ENCODE data around the gene ECI1.
"Not testable (repeated sequence)": the region's sequence is repeated elsewhere in the genome, so short reads cannot be mapped to it uniquely, and the experiment has no call there.

ECI1 gene

GRCh38 chr16:2267913-2268666, 16.7 kb upstream of the ECI1 start, which contains the start of gene RNPS1:
TSS of gene RNPS1 (minus strand) at chr16:2268126. CDS start at chr16:2264643, 3,483 bp downstream.
- Histone ChIP-seq H3K27ac (peak within 1 kb of the TSS; percentile 91), H3K36me3 (ENCODE audit: insufficient read depth, low read length) (peaks cover 35% of the 10 kb centered on the region), H3K4me3 (peak within 1 kb of the TSS; percentile 94), H3K9me3 (ENCODE audit: low read depth, low read length) (no peaks in the 10 kb centered on the region), H3K9ac (ENCODE audit: insufficient read length) (peak within 1 kb of the TSS; percentile 97)
- no peak for TF ChIP-seq EZH2 (IDR thresholded peaks at IDR 0.05)
- peak; percentile 93 for TF ChIP-seq POLR2AphosphoS5 (IDR thresholded peaks at IDR 0.05; ENCODE audit: borderline replicate concordance, low read depth, low read length)
- peak; percentile 8 for TF ChIP-seq FOXP2 (optimal IDR thresholded peaks at IDR 0.05; ENCODE audit: control extremely low read depth, extremely low read length, insufficient read depth)
- peak; percentile 62 for DNase-seq (ENCODE audit: low read depth, low spot score)

GRCh38 chr16:2267505-2267912, 16.1 kb upstream of the ECI1 start:
- H3K9me3 ChIP-seq (ENCODE audit: low read depth, low read length); DNase-seq (ENCODE audit: low read depth, low spot score): not testable (repeated sequence)
- Histone ChIP-seq H3K4me3 (peak overlapping the region; percentile 94), H3K9ac (ENCODE audit: insufficient read length) (peak overlapping the region; percentile 97), H3K27ac (peak overlapping the region; percentile 91), H3K36me3 (ENCODE audit: insufficient read depth, low read length) (peaks cover 40% of the 10 kb centered on the region)

GRCh38 chr16:2266887-2267286, 15.5 kb upstream of the ECI1 start:
- H3K27ac ChIP-seq, result 0 out of 2 replicates have a peak overlapping the region, but pooled peaks have one; percentile 13
- peak overlapping the region; percentile 97 for H3K9ac ChIP-seq (ENCODE audit: insufficient read length)
- peaks cover 47% of the 10 kb centered on the region for H3K36me3 ChIP-seq (ENCODE audit: insufficient read depth, low read length)
- peak overlapping the region; percentile 94 for H3K4me3 ChIP-seq
- H3K9me3 ChIP-seq (ENCODE audit: low read depth, low read length); DNase-seq (ENCODE audit: low read depth, low spot score): not testable (repeated sequence)

- not testable (repeated sequence) for H3K27ac ChIP-seq; H3K9me3 ChIP-seq (ENCODE audit: low read depth, low read length); DNase-seq (ENCODE audit: low read depth, low spot score); H3K9ac ChIP-seq (ENCODE audit: insufficient read length); H3K4me3 ChIP-seq
- peaks cover 85% of the 10 kb centered on the region for H3K36me3 ChIP-seq (ENCODE audit: insufficient read depth, low read length)
Measured at GRCh38 chr16:2263026-2263425, 11.6 kb upstream of the ECI1 start.

GRCh38 chr16:2260250-2260649, 8.9 kb upstream of the ECI1 start:
- no peaks in the 10 kb centered on the region for H3K9me3 ChIP-seq (ENCODE audit: low read depth, low read length)
- DNase-seq (ENCODE audit: low read depth, low spot score), result no peak
- no peak overlapping the region for H3K9ac ChIP-seq (ENCODE audit: insufficient read length)
- TF ChIP-seq POLR2AphosphoS5 (IDR thresholded peaks at IDR 0.05; ENCODE audit: borderline replicate concordance, low read depth, low read length) (no peak), FOXP2 (optimal IDR thresholded peaks at IDR 0.05; ENCODE audit: control extremely low read depth, extremely low read length, insufficient read depth) (no peak), EZH2 (IDR thresholded peaks at IDR 0.05) (no peak)
- H3K4me3 ChIP-seq, result no peak overlapping the region
- H3K27ac ChIP-seq, result no peak overlapping the region
- peaks cover 99% of the 10 kb centered on the region for H3K36me3 ChIP-seq (ENCODE audit: insufficient read depth, low read length)

- H3K4me3 ChIP-seq; DNase-seq (ENCODE audit: low read depth, low spot score); H3K9me3 ChIP-seq (ENCODE audit: low read depth, low read length); H3K9ac ChIP-seq (ENCODE audit: insufficient read length); H3K27ac ChIP-seq: not testable (repeated sequence)
- H3K36me3 ChIP-seq (ENCODE audit: insufficient read depth, low read length), result peaks cover 100% of the 10 kb centered on the region
Measured at GRCh38 chr16:2258530-2258929, 7.1 kb upstream of the ECI1 start.

GRCh38 chr16:2257726-2258125, 6.3 kb upstream of the ECI1 start:
- H3K27ac ChIP-seq, result 0 out of 2 replicates have a peak overlapping the region, but pooled peaks have one; percentile 25
- no peak for DNase-seq (ENCODE audit: low read depth, low spot score)
- no peaks in the 10 kb centered on the region for H3K9me3 ChIP-seq (ENCODE audit: low read depth, low read length)
- no peak overlapping the region for H3K4me3 ChIP-seq
- H3K36me3 ChIP-seq (ENCODE audit: insufficient read depth, low read length), result peaks cover 100% of the 10 kb centered on the region
- no peak overlapping the region for H3K9ac ChIP-seq (ENCODE audit: insufficient read length)
- TF ChIP-seq FOXP2 (optimal IDR thresholded peaks at IDR 0.05; ENCODE audit: control extremely low read depth, extremely low read length, insufficient read depth) (no peak), EZH2 (IDR thresholded peaks at IDR 0.05) (no peak), POLR2AphosphoS5 (IDR thresholded peaks at IDR 0.05; ENCODE audit: borderline replicate concordance, low read depth, low read length) (no peak)

- Histone ChIP-seq H3K36me3 (ENCODE audit: insufficient read depth, low read length) (peaks cover 100% of the 10 kb centered on the region), H3K4me3 (no peak overlapping the region), H3K9me3 (ENCODE audit: low read depth, low read length) (no peaks in the 10 kb centered on the region), H3K9ac (ENCODE audit: insufficient read length) (no peak overlapping the region), H3K27ac (no peak overlapping the region)
- no peak for TF ChIP-seq FOXP2 (optimal IDR thresholded peaks at IDR 0.05; ENCODE audit: control extremely low read depth, extremely low read length, insufficient read depth)
- no peak for TF ChIP-seq EZH2 (IDR thresholded peaks at IDR 0.05)
- no peak for TF ChIP-seq POLR2AphosphoS5 (IDR thresholded peaks at IDR 0.05; ENCODE audit: borderline replicate concordance, low read depth, low read length)
- DNase-seq (ENCODE audit: low read depth, low spot score), result no peak
Measured at GRCh38 chr16:2256531-2257140, 5.2 kb upstream of the ECI1 start.

- Histone ChIP-seq H3K4me3 (no peak overlapping the region), H3K9me3 (ENCODE audit: low read depth, low read length) (no peaks in the 10 kb centered on the region), H3K36me3 (ENCODE audit: insufficient read depth, low read length) (peaks cover 78% of the 10 kb centered on the region), H3K9ac (ENCODE audit: insufficient read length) (no peak overlapping the region), H3K27ac (no peak overlapping the region)
- no peak for DNase-seq (ENCODE audit: low read depth, low spot score)
- TF ChIP-seq FOXP2 (optimal IDR thresholded peaks at IDR 0.05; ENCODE audit: control extremely low read depth, extremely low read length, insufficient read depth), result no peak
Measured at GRCh38 chr16:2253293-2253692, 1.9 kb upstream of the ECI1 start.

Data from SK-N-MC (cell line).